Testis (tissue), 2 donors: ENCODE results near the gene HMOX1.

ENCODE experiments used
- POLR2A ChIP-seq: fragments of 450-650 bp; IDR thresholded peaks from one replicate; pipeline ENCODE4 v1.6.1; 2017; ENCODE audit warnings: antibody characterized with exemption, mild to moderate bottlenecking, moderate library complexity
- TF ChIP-seq, protein P1 (sequence below), 3 experiments: fragments of 450-650 bp in 2 of 3; fragments of 200-600 bp in 1 of 3; sonication (generic) in 1 of 3; IDR thresholded peaks; one replicate each; pipeline ENCODE4 v1.5.1; 2016 to 2019; ENCODE audit warnings: antibody characterized with exemption in 3 of 3, mild to moderate bottlenecking in 2 of 3, moderate library complexity in 1 of 3

DNA sequence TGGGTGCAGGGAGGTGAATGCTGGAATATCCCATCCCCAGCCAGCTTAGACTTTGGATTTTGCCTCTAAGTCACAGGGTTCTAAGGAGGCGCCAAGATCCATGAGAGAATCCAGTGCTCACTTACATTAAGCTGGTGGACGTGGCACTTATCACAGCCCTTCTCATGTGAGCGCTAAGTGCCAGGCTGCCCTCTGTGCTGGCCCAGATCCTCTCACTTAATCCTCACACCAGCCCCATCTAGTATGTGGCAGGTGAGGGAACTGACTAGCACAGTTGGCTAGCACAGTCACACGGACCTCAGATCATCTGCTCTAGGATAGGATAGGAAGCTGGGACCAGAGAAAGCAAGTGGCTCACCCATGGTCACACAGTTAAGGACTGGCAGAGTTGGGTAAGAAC is 3.6 kb downstream of the HMOX1 start:
- TF ChIP-seq POLR2A = no peak
- TF ChIP-seq, protein P1, sequence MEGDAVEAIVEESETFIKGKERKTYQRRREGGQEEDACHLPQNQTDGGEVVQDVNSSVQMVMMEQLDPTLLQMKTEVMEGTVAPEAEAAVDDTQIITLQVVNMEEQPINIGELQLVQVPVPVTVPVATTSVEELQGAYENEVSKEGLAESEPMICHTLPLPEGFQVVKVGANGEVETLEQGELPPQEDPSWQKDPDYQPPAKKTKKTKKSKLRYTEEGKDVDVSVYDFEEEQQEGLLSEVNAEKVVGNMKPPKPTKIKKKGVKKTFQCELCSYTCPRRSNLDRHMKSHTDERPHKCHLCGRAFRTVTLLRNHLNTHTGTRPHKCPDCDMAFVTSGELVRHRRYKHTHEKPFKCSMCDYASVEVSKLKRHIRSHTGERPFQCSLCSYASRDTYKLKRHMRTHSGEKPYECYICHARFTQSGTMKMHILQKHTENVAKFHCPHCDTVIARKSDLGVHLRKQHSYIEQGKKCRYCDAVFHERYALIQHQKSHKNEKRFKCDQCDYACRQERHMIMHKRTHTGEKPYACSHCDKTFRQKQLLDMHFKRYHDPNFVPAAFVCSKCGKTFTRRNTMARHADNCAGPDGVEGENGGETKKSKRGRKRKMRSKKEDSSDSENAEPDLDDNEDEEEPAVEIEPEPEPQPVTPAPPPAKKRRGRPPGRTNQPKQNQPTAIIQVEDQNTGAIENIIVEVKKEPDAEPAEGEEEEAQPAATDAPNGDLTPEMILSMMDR (IDR thresholded peaks at IDR 0.05) = no peak
